OCI-LY7 (cell line): Measurements from ENCODE around the gene ILKAP.

Experiments
- CTCF ChIP-seq: fragments of 200-600 bp; sonication (generic); conservative IDR thresholded peaks from 2 replicates; pipeline ENCODE4 v1.5.1; 2014; ENCODE audit warnings: mild to moderate bottlenecking, antibody characterized with exemption, low read length, moderate library complexity, mixed read lengths
- EZH2phosphoT487 ChIP-seq: fragments of 200-600 bp; sonication (generic); IDR thresholded peaks from 2 replicates; pipeline ENCODE4 v1.6.1; 2018; ENCODE audit warnings: low read depth, borderline replicate concordance, mild to moderate bottlenecking, mixed run types, antibody characterized with exemption, low read length, moderate library complexity, mixed read lengths

GRCh38 chr2:238167761-238168160 is 35.7 kb downstream of the ILKAP start:
- TF ChIP-seq CTCF (no peak), EZH2phosphoT487 (no peak)
